ENCODE results near the gene ITGAD. TPM values are rescaled to one million over a fixed set of nuclear protein-coding genes. Genes with fewer than 3 reads are reported as not detected.

Gene ITGAD
- total RNA-seq, 1 donor from 2014 or later = 0.07 TPM

DNA sequence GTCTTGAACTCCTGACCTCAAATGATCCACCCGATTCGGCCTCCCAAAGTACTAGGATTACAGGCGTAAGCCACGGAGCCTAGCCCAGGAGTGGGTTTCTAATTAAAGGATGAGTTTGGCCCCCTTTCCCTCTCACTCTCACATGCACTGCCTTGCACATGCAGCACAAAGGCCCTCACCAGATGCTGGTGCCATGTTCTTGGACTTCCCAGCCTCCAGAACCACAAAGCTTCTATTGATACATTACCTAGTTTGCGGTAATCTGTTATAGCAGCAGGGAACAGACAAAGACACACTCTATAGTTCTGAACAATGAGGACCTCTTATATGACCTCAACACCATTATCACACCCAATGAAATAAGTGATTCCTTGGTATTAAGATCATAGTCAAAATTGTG, 17.9 kb upstream of the ITGAD start:
- H3K36me3 Mint-ChIP-seq (ENCODE audit: low read depth) = peaks cover 2% of the 10 kb centered on the region
- H3K4me3 Mint-ChIP-seq = no peak overlapping the region
- DNase-seq (no peak), ATAC-seq (ENCODE audit: low read depth) (no peak)
- H3K27ac Mint-ChIP-seq = no peak overlapping the region
- ChIA-PET POLR2A (interaction anchor here (1.3 kb wide), 1 partner anchor 9 kb away, joined by 4 read pairs; no protein-coding TSS in a partner anchor), CTCF (no interaction called here)
- peaks cover 2% of the 10 kb centered on the region for H3K27me3 Mint-ChIP-seq
- intact Hi-C loops (cut with micrococcal nuclease) = no loop called here
- peaks cover 3% of the 10 kb centered on the region for H3K4me1 Mint-ChIP-seq
- TF ChIP-seq, protein P1, sequence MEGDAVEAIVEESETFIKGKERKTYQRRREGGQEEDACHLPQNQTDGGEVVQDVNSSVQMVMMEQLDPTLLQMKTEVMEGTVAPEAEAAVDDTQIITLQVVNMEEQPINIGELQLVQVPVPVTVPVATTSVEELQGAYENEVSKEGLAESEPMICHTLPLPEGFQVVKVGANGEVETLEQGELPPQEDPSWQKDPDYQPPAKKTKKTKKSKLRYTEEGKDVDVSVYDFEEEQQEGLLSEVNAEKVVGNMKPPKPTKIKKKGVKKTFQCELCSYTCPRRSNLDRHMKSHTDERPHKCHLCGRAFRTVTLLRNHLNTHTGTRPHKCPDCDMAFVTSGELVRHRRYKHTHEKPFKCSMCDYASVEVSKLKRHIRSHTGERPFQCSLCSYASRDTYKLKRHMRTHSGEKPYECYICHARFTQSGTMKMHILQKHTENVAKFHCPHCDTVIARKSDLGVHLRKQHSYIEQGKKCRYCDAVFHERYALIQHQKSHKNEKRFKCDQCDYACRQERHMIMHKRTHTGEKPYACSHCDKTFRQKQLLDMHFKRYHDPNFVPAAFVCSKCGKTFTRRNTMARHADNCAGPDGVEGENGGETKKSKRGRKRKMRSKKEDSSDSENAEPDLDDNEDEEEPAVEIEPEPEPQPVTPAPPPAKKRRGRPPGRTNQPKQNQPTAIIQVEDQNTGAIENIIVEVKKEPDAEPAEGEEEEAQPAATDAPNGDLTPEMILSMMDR (IDR thresholded peaks at IDR 0.05) = no peak
- H3K9me3 Mint-ChIP-seq = no peaks in the 10 kb centered on the region

DNA sequence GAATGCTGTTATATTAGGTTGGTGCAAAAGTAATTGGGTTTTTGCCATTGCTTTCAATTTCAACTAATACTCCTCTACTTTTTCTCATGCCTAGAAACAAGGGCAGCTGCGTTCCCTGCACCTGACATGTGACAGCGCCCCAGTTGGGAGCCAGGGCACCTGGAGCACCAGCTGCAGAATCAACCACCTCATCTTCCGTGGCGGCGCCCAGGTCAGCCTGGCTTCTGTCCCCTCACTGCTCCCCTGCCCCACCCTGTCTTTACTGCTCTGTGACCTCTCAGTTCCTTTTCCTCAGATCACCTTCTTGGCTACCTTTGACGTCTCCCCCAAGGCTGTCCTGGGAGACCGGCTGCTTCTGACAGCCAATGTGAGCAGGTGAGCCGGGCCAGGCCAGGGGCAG, 16.4 kb upstream of the ITGAD start:
- CTCF ChIA-PET = no interaction called here
- TF ChIP-seq, protein P1 (IDR thresholded peaks at IDR 0.05) = no peak
- H3K36me3 Mint-ChIP-seq (ENCODE audit: low read depth) = peaks cover 2% of the 10 kb centered on the region
- POLR2A ChIA-PET = interaction anchor here (0.6 to 1.1 kb wide), 2 partner anchors 82 to 726 kb away, joined by 3 to 5 read pairs; partner anchors contain the start of gene ARMC5
- H3K9me3 Mint-ChIP-seq = no peaks in the 10 kb centered on the region
- DNase-seq (no peak), ATAC-seq (ENCODE audit: low read depth) (no peak)
- H3K27ac Mint-ChIP-seq = no peak overlapping the region
- intact Hi-C loops (cut with micrococcal nuclease) = no loop called here
- peaks cover 3% of the 10 kb centered on the region for H3K4me1 Mint-ChIP-seq
- H3K4me3 Mint-ChIP-seq = no peak overlapping the region
- peaks cover under 1% of the 10 kb centered on the region for H3K27me3 Mint-ChIP-seq

DNA sequence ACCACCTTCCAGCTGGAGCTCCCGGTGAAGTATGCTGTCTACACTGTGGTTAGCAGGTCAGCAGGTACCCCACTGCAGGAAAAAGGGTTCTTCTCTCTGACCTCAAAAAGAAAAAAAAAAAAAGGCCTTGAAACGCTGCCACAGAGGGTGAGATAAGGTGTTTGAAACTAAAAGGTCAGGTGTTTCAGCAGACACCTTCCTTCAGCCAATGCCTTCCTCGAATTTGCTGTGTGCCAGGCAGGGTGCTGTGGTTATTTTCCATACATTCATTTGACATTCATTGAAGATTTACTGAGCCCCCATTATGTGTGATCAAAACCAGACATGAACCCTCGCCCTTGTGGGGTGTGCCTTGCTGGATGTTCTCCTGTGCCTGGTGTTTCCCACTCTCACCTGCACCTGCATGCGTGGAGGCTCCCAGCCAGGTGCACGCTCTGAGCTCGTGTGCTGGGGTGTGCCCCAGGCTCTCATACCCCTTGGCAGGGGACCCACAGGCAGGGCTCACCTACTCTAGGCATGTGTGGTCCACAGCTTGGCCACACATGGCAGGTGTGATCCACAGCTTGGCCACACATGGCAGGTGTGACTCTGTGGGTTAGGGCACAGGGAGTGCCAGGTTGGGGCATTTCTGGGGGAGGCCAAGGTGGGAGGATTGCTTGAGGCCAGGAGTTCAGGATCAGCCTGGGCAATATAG, 15.8 kb upstream of the ITGAD start:
- POLR2A ChIA-PET = interaction anchor here (1.1 kb wide), 1 partner anchor 82 kb away, joined by 3 read pairs; the partner anchor contains the start of gene ARMC5
- Mint-ChIP-seq H3K4me3 (no peak overlapping the region), H3K36me3 (ENCODE audit: low read depth) (peaks cover 2% of the 10 kb centered on the region), H3K27ac (no peak overlapping the region), H3K4me1 (peaks cover 5% of the 10 kb centered on the region), H3K27me3 (no peaks in the 10 kb centered on the region), H3K9me3 (no peaks in the 10 kb centered on the region)
- CTCF ChIA-PET = no interaction called here
- DNase-seq = no peak
- no peak for ATAC-seq (ENCODE audit: low read depth)
- intact Hi-C loops (cut with micrococcal nuclease) = no loop called here
- TF ChIP-seq, protein P1 (IDR thresholded peaks at IDR 0.05) = no peak

DNA sequence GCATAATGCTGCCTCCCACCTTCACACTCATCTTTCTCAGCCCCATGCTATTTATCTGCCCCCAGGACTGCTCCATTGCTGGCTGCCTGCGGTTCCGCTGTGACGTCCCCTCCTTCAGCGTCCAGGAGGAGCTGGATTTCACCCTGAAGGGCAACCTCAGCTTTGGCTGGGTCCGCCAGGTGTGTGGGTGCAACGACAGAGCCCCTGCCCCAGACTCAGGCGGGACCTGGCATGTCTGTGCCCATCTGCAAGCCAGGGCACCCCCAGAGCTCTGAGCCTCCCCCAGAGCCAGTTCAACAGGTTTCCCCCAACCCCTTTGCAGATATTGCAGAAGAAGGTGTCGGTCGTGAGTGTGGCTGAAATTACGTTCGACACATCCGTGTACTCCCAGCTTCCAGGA, 12.9 kb upstream of the ITGAD start:
- peaks cover 2% of the 10 kb centered on the region for H3K27me3 Mint-ChIP-seq
- no peak for DNase-seq

More for the DNA sequence above, 12.9 kb upstream of the ITGAD start:
- peaks cover 2% of the 10 kb centered on the region for H3K36me3 Mint-ChIP-seq (ENCODE audit: low read depth)
- POLR2A ChIA-PET = no interaction called here
- H3K4me3 Mint-ChIP-seq = no peak overlapping the region
- CTCF ChIA-PET = no interaction called here
- H3K27ac Mint-ChIP-seq = no peak overlapping the region
- intact Hi-C loops (cut with micrococcal nuclease) = loop anchor here (5.0 kb wide), 1 partner anchor 48 kb away; no protein-coding TSS in a partner anchor
- H3K4me1 Mint-ChIP-seq = peaks cover 7% of the 10 kb centered on the region
- ATAC-seq (ENCODE audit: low read depth) = no peak
- no peaks in the 10 kb centered on the region for H3K9me3 Mint-ChIP-seq
- TF ChIP-seq, protein P1 (IDR thresholded peaks at IDR 0.05) = no peak

Measured in activated B cell treated with CpG ODN at 0.5 μM for 24 hours (primary cell).